SHP77 (cell line): ENCODE measurements around the gene UBE2K.
"Not testable (repeated sequence)": the region's sequence is repeated elsewhere in the genome, so short reads cannot be mapped to it uniquely, and the experiment has no call there.

Experiments used
- DNase-seq, 2 experiments: peaks; one replicate each; lab custom pipeline; 2025; lab: John Stamatoyannopoulos, UW

The UBE2K gene

GRCh38 chr4:39802005-39802404 is 104.1 kb downstream of the UBE2K start:
- no peak for DNase-seq

- no peak for DNase-seq
Observed at GRCh38 chr4:39808231-39808749, 110.4 kb downstream of the UBE2K start.

DNA sequence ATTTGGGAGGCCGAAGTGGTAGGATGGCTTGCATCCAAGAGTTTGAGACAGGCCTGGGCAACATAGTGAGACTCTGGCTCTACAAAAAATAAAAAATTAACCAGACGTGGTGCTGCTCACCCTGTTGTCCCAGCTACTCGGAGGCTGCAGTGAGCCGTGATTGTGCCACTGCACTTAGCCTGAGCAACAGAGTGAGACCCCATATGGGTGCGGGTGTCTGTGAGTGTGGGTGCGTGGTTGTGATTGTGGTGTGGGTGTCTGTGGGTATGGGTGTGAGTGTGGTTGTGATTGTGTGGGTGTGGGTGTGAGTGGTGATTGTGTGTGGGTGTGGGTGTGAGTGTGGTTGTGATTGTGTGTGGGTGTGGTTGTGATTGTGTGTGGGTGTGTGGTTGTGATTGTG is 114.6 kb downstream of the UBE2K start:
- DNase-seq: no peak

GRCh38 chr4:39813033-39813432 is 115.1 kb downstream of the UBE2K start:
- not testable (repeated sequence) for DNase-seq

- DNase-seq: not testable (repeated sequence)
Observed at GRCh38 chr4:39813761-39814160, 115.8 kb downstream of the UBE2K start.

DNA sequence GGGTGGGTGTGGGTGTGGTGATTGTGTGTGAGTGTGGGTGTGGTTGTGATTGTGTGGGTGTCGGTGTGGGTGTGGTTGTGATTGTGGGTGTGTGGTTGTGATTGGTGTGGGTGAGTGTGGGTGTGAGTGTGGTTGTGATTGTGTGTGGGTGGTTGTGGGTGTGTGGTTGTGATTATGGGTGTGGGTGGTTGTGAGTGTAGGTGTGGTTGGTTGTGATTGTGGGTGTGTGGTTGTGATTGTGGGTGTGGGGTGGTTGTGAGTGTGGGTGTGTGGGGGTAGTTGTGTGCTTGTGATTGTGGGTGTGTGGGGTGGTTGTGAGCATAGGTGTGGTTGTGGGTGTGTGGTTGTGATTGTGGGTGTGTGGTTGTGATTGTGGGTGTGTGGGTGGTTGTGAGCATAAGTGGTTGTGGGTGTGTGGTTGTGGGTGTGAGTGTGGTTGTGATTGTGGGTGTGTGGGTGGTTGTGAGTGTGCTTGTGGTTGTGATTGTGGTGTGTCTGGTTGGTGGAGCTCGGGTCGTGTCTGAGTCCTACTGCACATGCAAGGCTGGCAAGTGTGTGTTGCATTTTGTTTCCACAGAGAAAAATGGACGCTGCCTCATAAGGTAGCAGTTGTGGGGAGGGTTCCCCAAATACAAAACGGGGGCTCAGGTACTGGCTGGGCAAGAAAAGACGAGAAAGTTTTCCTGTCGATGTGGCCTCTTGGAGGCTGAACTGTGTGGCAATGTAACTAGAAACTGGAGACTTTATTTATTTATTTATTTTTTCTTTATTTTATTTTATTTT is 116.7 kb downstream of the UBE2K start:
- DNase-seq: no peak

GRCh38 chr4:39818646-39819045 is 120.7 kb downstream of the UBE2K start:
- DNase-seq: no peak

- DNase-seq: no peak
Observed at GRCh38 chr4:39820186-39820585, 122.2 kb downstream of the UBE2K start.

DNA sequence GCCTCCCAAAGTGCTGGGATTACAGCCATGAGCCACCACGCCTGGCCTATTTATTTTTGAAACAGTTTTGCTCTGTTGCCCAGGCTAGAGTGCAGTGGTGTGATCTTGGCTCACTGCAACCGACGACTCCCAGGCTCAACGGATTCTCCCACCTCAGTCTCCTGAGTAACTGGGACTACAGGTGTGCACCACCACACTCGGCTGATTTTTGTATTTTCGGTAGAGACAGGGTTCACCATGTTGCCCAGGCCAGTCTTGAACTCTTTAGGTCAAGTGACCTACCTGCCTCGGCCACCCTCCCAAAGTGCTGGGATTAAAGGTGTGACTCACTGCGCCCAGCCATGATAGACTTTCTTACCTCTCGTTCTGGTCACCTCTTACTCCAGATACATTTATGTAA is 124.0 kb downstream of the UBE2K start:
- no peak for DNase-seq

DNA sequence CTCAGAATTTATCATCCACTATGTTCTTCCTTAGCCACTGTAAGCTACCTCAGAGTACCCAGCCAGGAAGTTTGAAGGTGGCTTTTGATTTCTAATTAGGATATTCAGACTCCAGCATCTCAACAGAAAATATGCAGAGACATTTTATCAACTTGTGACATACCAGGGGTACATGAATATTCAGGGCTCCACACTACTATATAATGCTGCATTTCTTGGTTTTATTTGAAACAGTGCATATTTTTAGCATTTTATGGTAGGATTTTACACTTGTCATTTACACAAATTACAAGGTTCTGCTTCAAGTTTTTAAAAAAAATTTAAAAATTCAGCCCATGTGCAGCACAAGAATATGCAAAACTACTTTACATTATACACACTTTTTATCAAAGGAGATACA is 124.7 kb downstream of the UBE2K start:
- no peak for DNase-seq

DNA sequence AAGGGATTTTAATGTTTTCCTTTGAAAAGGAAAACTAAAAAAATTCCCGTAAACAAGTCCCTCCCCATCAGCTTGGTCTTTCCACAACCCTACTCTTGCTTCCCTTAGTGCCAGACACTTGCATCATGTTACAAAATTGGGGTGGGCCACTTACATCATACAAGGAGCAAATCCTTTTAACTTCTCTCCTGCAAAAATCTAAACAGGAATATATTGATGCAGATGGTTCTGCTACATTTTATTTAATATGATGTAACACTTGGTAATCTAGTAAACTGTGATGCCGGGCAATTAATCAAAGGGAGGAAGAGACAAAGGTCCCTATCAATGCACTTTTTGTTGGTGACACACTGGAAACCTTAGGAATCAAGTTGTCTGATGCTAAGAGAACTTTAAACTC is 125.3 kb downstream of the UBE2K start:
- DNase-seq: no peak

GRCh38 chr4:39825090-39825489 is 127.2 kb downstream of the UBE2K start:
- DNase-seq: no peak

DNA sequence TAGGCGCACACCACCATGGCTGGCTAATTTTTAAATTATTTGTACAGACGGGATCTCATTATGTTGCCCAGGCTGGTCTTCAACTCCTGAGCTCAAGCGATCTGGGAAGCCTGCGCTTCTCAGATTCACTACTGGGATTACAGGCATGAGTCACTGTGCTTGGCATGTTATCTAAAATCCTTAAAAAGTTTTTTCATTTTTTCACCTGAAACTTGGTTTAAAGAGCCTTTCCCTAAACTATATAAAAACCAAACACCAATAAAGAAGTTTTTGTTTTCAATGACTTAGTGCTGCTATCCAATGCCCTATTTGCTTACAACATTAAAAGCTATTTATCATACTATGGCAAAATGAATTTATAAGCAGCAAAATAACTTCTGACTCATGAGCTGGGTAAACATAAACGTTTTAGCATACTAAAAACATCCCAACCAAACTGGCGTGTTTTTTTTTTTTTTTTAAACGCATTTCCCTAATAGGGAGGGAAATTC is 127.8 kb downstream of the UBE2K start:
- DNase-seq: no peak
